ENCODE results near the gene GPR15. TPM values are rescaled to one million over a fixed set of nuclear protein-coding genes. Genes with fewer than 3 reads are reported as not detected.
"Not testable (repeated sequence)": the region's sequence is repeated elsewhere in the genome, so short reads cannot be mapped to it uniquely, and the experiment has no call there.

The GPR15 gene
- total RNA-seq, 1 donor from 2014 or later, result not detected

DNA sequence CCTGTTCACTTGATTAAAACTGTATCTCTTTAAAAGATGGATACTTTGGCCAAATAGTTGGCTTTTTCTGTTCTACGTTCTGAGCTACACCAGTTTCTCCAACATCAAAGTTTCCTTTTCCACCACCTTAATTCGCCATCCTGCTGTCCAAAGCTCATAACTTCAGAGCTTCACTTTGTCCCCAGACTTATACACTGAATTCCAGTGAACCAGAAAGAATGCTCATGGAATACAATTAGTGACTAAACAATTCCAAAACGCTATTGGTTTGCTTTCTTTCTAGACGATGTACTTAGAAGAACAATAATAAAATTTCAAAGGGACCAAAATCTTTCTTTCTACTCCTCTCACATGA is 23.2 kb downstream of the GPR15 start:
- Mint-ChIP-seq H3K9me3 (ENCODE audit: unreplicated experiment) (no peaks in the 10 kb centered on the region), H3K27ac (ENCODE audit: unreplicated experiment) (no peak overlapping the region), H3K27me3 (ENCODE audit: unreplicated experiment) (peaks cover 92% of the 10 kb centered on the region), H3K36me3 (ENCODE audit: unreplicated experiment) (no peaks in the 10 kb centered on the region), H3K4me1 (ENCODE audit: unreplicated experiment) (no peaks in the 10 kb centered on the region), H3K4me3 (ENCODE audit: unreplicated experiment) (no peak overlapping the region)
- DNase-seq (ENCODE audit: extremely low spot score, unreplicated experiment), result no peak
- TF ChIP-seq, protein P1, sequence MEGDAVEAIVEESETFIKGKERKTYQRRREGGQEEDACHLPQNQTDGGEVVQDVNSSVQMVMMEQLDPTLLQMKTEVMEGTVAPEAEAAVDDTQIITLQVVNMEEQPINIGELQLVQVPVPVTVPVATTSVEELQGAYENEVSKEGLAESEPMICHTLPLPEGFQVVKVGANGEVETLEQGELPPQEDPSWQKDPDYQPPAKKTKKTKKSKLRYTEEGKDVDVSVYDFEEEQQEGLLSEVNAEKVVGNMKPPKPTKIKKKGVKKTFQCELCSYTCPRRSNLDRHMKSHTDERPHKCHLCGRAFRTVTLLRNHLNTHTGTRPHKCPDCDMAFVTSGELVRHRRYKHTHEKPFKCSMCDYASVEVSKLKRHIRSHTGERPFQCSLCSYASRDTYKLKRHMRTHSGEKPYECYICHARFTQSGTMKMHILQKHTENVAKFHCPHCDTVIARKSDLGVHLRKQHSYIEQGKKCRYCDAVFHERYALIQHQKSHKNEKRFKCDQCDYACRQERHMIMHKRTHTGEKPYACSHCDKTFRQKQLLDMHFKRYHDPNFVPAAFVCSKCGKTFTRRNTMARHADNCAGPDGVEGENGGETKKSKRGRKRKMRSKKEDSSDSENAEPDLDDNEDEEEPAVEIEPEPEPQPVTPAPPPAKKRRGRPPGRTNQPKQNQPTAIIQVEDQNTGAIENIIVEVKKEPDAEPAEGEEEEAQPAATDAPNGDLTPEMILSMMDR (IDR thresholded peaks at IDR 0.05), result no peak

DNA sequence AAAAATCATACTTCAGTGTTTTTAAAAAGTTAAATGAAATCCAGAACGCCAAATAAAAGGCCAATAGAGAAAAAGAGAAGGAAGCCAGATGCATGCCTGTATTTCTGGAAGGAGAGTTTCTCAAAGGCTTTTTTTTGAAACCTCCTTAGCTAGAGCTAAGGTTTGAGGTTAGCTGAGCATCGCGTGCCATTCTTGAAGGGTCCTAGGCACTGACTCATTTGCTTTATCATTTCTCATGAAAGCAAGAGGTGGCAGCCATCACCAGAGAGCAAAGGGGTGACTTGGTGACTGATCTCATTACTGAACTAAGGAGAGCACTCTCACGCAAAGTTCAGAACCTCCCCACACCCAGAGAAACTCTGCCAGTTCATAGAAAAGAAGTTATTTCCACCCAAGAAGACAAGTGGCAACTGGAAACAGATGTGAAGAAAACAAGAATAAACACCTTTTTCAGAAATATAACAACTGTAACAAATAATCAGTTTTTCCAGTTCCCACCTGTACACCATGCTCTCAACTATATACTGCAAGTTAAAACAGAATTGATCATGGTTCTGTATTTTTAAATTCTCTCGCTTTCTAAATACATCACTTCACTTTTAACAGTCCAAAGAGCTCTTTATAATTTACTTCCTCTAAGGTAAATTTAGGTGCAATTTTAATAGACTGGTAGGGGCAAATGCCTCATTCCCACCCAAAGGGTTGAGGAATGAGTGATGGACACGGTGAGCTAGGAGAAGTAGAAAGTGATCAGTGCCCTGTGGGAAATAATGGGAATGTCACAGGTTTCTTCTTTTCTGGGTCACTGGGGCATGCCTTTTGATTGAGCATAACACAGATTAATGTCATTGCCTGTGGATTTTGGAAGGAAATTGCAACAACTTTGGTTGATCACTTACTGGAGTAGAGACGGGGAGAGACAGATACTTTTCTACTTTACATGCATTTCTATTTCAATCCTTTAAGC is 24.7 kb downstream of the GPR15 start:
- Mint-ChIP-seq H3K27ac (ENCODE audit: unreplicated experiment) (no peak overlapping the region), H3K9me3 (ENCODE audit: unreplicated experiment) (no peaks in the 10 kb centered on the region), H3K4me3 (ENCODE audit: unreplicated experiment) (no peak overlapping the region), H3K36me3 (ENCODE audit: unreplicated experiment) (no peaks in the 10 kb centered on the region), H3K27me3 (ENCODE audit: unreplicated experiment) (peaks cover 90% of the 10 kb centered on the region), H3K4me1 (ENCODE audit: unreplicated experiment) (no peaks in the 10 kb centered on the region)
- TF ChIP-seq, protein P1 (IDR thresholded peaks at IDR 0.05), result no peak
- no peak for DNase-seq (ENCODE audit: extremely low spot score, unreplicated experiment)

DNA sequence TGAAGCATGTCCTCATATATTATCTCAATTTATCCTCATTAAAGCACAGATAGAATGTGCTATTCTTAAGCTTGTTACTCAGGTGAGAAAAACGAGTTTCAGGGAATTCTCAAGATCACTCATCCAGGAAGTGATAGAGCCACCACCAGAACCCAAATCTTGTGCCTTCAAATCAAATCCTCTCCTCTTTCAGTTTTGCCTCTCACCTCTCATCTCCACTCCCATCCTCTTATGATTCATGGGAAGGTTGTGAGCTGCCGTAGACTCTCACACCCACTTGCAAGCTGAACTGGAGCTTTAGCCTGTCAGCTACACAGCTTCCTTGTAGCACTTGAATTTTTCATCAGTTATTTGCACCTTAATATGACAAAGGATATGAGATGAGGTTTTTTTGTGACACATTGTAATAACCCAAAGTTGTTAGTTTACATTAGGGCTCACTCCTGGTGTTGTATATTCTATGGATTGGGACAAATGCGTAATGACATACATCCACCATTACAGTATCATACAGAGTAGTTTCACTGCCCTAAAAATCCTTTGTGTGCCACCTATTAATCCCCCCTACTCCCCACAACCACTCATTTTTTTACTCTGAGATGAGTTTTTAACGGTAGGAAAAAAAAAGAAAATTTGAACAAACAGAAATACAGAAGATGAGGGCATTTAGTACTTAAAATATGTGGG is 25.7 kb downstream of the GPR15 start:
- TF ChIP-seq, protein P1 (IDR thresholded peaks at IDR 0.05), result no peak
- Mint-ChIP-seq H3K27me3 (ENCODE audit: unreplicated experiment) (peaks cover 85% of the 10 kb centered on the region), H3K9me3 (ENCODE audit: unreplicated experiment) (no peaks in the 10 kb centered on the region), H3K4me3 (ENCODE audit: unreplicated experiment) (no peak overlapping the region), H3K36me3 (ENCODE audit: unreplicated experiment) (no peaks in the 10 kb centered on the region), H3K27ac (ENCODE audit: unreplicated experiment) (no peak overlapping the region), H3K4me1 (ENCODE audit: unreplicated experiment) (no peaks in the 10 kb centered on the region)
- no peak for DNase-seq (ENCODE audit: extremely low spot score, unreplicated experiment)

DNA sequence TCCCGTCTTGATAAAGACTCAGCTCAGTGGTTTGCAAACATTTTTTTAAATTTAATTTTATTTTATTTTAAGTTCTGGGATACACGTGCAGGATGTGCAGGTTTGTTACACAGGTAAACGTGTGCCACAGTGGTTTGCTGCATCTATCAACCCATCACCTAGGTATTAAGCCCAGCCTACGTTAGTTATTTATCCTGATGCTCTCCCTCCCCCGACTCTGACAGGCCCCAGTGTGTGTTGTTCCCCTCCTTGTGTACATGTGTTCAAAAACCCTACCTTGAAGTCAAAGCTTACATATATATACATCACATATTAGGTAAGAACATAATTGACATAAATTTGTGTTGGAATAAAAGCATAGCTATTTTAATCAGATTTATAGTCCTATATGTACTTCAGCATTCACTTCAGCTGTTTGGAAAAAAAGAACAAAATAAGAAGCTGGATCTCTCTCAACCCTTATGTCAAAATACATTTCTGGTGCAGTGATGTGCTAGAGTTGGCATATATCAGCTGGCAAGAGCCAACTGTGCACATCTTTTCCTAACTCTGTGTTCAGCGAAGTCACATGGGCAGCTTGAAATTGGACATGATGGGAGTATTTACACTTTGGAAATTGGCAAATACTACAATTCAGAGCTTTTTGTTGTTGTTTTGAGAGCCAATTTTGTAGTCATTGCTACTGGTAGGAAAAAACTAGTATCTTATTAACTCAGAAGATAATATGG is 26.5 kb downstream of the GPR15 start:
- H3K36me3 Mint-ChIP-seq (ENCODE audit: unreplicated experiment), result no peaks in the 10 kb centered on the region
- no peak for DNase-seq (ENCODE audit: extremely low spot score, unreplicated experiment)
- H3K27me3 Mint-ChIP-seq (ENCODE audit: unreplicated experiment), result peaks cover 84% of the 10 kb centered on the region
- TF ChIP-seq, protein P1 (IDR thresholded peaks at IDR 0.05), result no peak
- no peaks in the 10 kb centered on the region for H3K4me1 Mint-ChIP-seq (ENCODE audit: unreplicated experiment)
- H3K27ac Mint-ChIP-seq (ENCODE audit: unreplicated experiment), result no peak overlapping the region
- no peak overlapping the region for H3K4me3 Mint-ChIP-seq (ENCODE audit: unreplicated experiment)
- no peaks in the 10 kb centered on the region for H3K9me3 Mint-ChIP-seq (ENCODE audit: unreplicated experiment)

DNA sequence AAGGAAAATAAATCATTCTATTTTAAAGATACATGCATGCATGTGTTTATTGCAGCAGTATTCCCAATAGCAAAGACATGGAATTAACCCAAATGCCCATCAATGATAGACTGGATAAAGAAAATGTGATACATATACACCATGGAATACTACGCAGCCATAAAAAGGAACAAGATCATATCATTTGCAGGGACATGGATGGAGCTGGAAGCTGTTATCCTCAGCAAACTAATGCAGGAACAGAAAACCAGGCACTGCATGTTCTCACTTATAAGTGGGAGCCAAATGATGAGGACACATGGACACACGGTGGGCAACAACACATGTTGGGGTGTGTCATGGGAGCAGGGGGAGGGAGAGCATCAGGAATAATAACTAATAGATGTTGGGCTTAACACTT is 28.0 kb downstream of the GPR15 start:
- peaks cover 84% of the 10 kb centered on the region for H3K27me3 Mint-ChIP-seq (ENCODE audit: unreplicated experiment)
- not testable (repeated sequence) for H3K4me1 Mint-ChIP-seq (ENCODE audit: unreplicated experiment); DNase-seq (ENCODE audit: extremely low spot score, unreplicated experiment); H3K9me3 Mint-ChIP-seq (ENCODE audit: unreplicated experiment); H3K27ac Mint-ChIP-seq (ENCODE audit: unreplicated experiment); H3K36me3 Mint-ChIP-seq (ENCODE audit: unreplicated experiment); H3K4me3 Mint-ChIP-seq (ENCODE audit: unreplicated experiment)

Data from osteocyte (in vitro differentiated cells).